Duodenal mucosa (tissue), 2 donors: ENCODE measurements around the gene HTT.

Experiments used
- H3K27ac ChIP-seq: one replicate; pipeline ENCODE4 v1.7.0; 2013; ENCODE audit warnings: low read depth, low read length
- H3K27me3 ChIP-seq, 2 donors: one replicate each; pipeline ENCODE4 v1.7.0; 2013; ENCODE audit warnings: low read length in 2 of 2, control low read depth in 1 of 2; ENCODE audit not compliant: insufficient read depth in 2 of 2, control insufficient read depth in 1 of 2
- H3K36me3 ChIP-seq, 2 donors: one replicate each; pipeline ENCODE4 v1.7.0; 2013; ENCODE audit warnings: low read length in 2 of 2, control low read depth in 1 of 2; ENCODE audit not compliant: insufficient read depth in 2 of 2, control insufficient read depth in 1 of 2
- H3K4me1 ChIP-seq, 2 donors: one replicate each; pipeline ENCODE4 v1.7.0; 2013; ENCODE audit warnings: low read length in 2 of 2, control low read depth in 1 of 2; ENCODE audit not compliant: insufficient read depth in 2 of 2, control insufficient read depth in 1 of 2
- H3K4me3 ChIP-seq, 2 donors: one replicate each; pipeline ENCODE4 v1.7.0; 2013; ENCODE audit warnings: low read length in 2 of 2, low read depth in 1 of 2
- H3K9ac ChIP-seq, 2 donors: one replicate each; pipeline ENCODE4 v1.7.0; 2013; ENCODE audit warnings: low read length in 2 of 2, low read depth in 1 of 2
- H3K9me3 ChIP-seq, 2 donors: one replicate each; pipeline ENCODE4 v1.7.0; 2013; ENCODE audit warnings: low read length in 2 of 2, control low read depth in 1 of 2; ENCODE audit not compliant: control insufficient read depth in 1 of 2

Gene HTT

GRCh38 chr4:3238721-3239120 is 164.2 kb downstream of the HTT start:
- Histone ChIP-seq H3K4me1 (no peaks in the 10 kb centered on the region), H3K9me3 (no peaks in the 10 kb centered on the region), H3K27ac (no peak overlapping the region), H3K27me3 (no peaks in the 10 kb centered on the region), H3K36me3 (peaks cover 10 to 73% of the 10 kb centered on the region in 2 donors), H3K4me3 (no peak overlapping the region), H3K9ac (no peak overlapping the region)

- Histone ChIP-seq H3K27ac (no peak overlapping the region), H3K4me3 (no peak overlapping the region), H3K36me3 (peaks cover 10 to 67% of the 10 kb centered on the region in 2 donors), H3K9me3 (no peaks in the 10 kb centered on the region), H3K27me3 (no peaks in the 10 kb centered on the region), H3K9ac (no peak overlapping the region), H3K4me1 (no peaks in the 10 kb centered on the region)
These were observed 164.8 kb downstream of the HTT start for GRCh38 chr4:3239303-3239702.

DNA sequence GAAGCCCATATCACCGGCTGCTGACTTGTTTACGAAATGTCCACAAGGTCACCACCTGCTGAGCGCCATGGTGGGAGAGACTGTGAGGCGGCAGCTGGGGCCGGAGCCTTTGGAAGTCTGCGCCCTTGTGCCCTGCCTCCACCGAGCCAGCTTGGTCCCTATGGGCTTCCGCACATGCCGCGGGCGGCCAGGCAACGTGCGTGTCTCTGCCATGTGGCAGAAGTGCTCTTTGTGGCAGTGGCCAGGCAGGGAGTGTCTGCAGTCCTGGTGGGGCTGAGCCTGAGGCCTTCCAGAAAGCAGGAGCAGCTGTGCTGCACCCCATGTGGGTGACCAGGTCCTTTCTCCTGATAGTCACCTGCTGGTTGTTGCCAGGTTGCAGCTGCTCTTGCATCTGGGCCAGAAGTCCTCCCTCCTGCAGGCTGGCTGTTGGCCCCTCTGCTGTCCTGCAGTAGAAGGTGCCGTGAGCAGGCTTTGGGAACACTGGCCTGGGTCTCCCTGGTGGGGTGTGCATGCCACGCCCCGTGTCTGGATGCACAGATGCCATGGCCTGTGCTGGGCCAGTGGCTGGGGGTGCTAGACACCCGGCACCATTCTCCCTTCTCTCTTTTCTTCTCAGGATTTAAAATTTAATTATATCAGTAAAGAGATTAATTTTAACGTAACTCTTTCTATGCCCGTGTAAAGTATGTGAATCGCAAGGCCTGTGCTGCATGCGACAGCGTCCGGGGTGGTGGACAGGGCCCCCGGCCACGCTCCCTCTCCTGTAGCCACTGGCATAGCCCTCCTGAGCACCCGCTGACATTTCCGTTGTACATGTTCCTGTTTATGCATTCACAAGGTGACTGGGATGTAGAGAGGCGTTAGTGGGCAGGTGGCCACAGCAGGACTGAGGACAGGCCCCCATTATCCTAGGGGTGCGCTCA is 165.8 kb downstream of the HTT start:
- peaks cover 10 to 58% of the 10 kb centered on the region in 2 donors for H3K36me3 ChIP-seq
- H3K4me1 ChIP-seq, result no peaks in the 10 kb centered on the region
- no peak overlapping the region for H3K27ac ChIP-seq
- no peak overlapping the region for H3K4me3 ChIP-seq
- H3K27me3 ChIP-seq, result no peaks in the 10 kb centered on the region
- H3K9ac ChIP-seq, result no peak overlapping the region
- H3K9me3 ChIP-seq, result no peaks in the 10 kb centered on the region

GRCh38 chr4:3240936-3241522 is 166.5 kb downstream of the HTT start:
- Histone ChIP-seq H3K9ac (no peak overlapping the region), H3K4me1 (no peaks in the 10 kb centered on the region), H3K9me3 (no peaks in the 10 kb centered on the region), H3K36me3 (peaks cover 3 to 50% of the 10 kb centered on the region in 2 donors), H3K27me3 (no peaks in the 10 kb centered on the region), H3K4me3 (no peak overlapping the region), H3K27ac (no peak overlapping the region)

DNA sequence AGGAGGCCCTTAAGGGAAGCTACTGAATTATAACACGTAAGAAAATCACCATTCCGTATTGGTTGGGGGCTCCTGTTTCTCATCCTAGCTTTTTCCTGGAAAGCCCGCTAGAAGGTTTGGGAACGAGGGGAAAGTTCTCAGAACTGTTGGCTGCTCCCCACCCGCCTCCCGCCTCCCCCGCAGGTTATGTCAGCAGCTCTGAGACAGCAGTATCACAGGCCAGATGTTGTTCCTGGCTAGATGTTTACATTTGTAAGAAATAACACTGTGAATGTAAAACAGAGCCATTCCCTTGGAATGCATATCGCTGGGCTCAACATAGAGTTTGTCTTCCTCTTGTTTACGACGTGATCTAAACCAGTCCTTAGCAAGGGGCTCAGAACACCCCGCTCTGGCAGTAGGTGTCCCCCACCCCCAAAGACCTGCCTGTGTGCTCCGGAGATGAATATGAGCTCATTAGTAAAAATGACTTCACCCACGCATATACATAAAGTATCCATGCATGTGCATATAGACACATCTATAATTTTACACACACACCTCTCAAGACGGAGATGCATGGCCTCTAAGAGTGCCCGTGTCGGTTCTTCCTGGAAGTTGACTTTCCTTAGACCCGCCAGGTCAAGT is 167.5 kb downstream of the HTT start:
- H3K27ac ChIP-seq, result no peak overlapping the region
- no peak overlapping the region for H3K9ac ChIP-seq
- no peaks in the 10 kb centered on the region for H3K4me1 ChIP-seq
- no peak overlapping the region for H3K4me3 ChIP-seq
- peaks cover 0 to 42% of the 10 kb centered on the region in 2 donors for H3K36me3 ChIP-seq
- H3K27me3 ChIP-seq, result no peaks in the 10 kb centered on the region
- no peaks in the 10 kb centered on the region for H3K9me3 ChIP-seq

GRCh38 chr4:3243136-3243780 is 168.8 kb downstream of the HTT start:
- Histone ChIP-seq H3K9me3 (no peaks in the 10 kb centered on the region), H3K4me1 (no peaks in the 10 kb centered on the region), H3K36me3 (peaks cover 0 to 34% of the 10 kb centered on the region in 2 donors), H3K4me3 (no peak overlapping the region), H3K27me3 (no peaks in the 10 kb centered on the region), H3K27ac (no peak overlapping the region), H3K9ac (no peak overlapping the region)

GRCh38 chr4:3244002-3244401 is 169.5 kb downstream of the HTT start:
- H3K4me1 ChIP-seq, result no peaks in the 10 kb centered on the region
- no peaks in the 10 kb centered on the region for H3K27me3 ChIP-seq
- no peak overlapping the region for H3K4me3 ChIP-seq
- H3K36me3 ChIP-seq, result peaks cover 0 to 30% of the 10 kb centered on the region in 2 donors
- no peak overlapping the region for H3K27ac ChIP-seq
- no peaks in the 10 kb centered on the region for H3K9me3 ChIP-seq
- no peak overlapping the region for H3K9ac ChIP-seq

- Histone ChIP-seq H3K9ac (no peak overlapping the region), H3K9me3 (no peaks in the 10 kb centered on the region), H3K27ac (no peak overlapping the region), H3K27me3 (no peaks in the 10 kb centered on the region), H3K36me3 (peaks cover 0 to 23% of the 10 kb centered on the region in 2 donors), H3K4me1 (no peaks in the 10 kb centered on the region), H3K4me3 (no peak overlapping the region)
These were observed 170.3 kb downstream of the HTT start for GRCh38 chr4:3244747-3245146.

DNA sequence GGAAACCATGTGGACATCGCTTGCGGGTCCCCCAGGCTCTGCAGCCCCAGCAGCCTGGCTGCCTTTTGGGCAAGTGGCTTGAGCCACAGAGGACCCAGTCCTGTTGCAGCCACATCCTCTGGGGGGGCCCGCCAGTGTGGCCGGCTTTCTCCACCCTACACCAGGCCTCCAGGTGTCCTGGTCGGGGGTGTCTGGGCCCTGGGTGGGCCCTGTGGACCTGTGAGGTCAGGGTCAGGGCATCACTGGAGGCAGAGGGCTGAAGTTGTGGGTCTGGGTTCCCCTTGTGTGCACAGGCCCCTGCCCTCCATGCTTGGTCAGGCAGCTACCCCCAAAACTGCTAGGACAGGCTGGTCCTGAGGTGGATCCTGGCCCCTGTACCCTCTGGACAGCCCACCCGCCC is 171.2 kb downstream of the HTT start:
- no peak overlapping the region for H3K4me3 ChIP-seq
- H3K27me3 ChIP-seq, result no peaks in the 10 kb centered on the region
- peaks cover 0 to 14% of the 10 kb centered on the region in 2 donors for H3K36me3 ChIP-seq
- no peak overlapping the region for H3K27ac ChIP-seq
- no peak overlapping the region for H3K9ac ChIP-seq
- H3K4me1 ChIP-seq, result no peaks in the 10 kb centered on the region
- H3K9me3 ChIP-seq, result no peaks in the 10 kb centered on the region
